GM23338 (cell line): Measurements from ENCODE around the gene TMEM120B. TPM values are rescaled to one million over a fixed set of nuclear protein-coding genes. Genes with fewer than 3 reads are reported as not detected.

Experiments
- ATAC-seq: fragments of 200-7000 bp; cut with Tn5 transposase; 3 replicates; pipeline ENCODE4 v1.9.1; 2020
- DNase-seq: peaks from one replicate; pipeline ENCODE4 v3.0.0-alpha.2; 2015; ENCODE audit warnings: low spot score
- H2AFZ ChIP-seq: fragments of 200-600 bp; sonication (generic); 2 replicates; pipeline ENCODE4 v1.8.0; 2016; ENCODE audit warnings: antibody characterized with exemption, mild to moderate bottlenecking, moderate library complexity
- H3F3A ChIP-seq: fragments of 200-600 bp; sonication (generic); replicated peaks from 2 replicates; pipeline ENCODE4 v1.8.0; 2017; ENCODE audit warnings: antibody characterized with exemption, mixed run types, low read depth
- H3K27ac ChIP-seq: fragments of 200-600 bp; sonication (generic); 2 replicates; pipeline ENCODE4 v1.6.1; 2016; ENCODE audit warnings: low read depth
- H3K27me3 ChIP-seq: fragments of 200-600 bp; sonication (generic); 2 replicates; pipeline ENCODE4 v1.8.0; 2016; ENCODE audit warnings: mild to moderate bottlenecking, mixed run types, moderate library complexity; ENCODE audit not compliant: insufficient read depth
- H3K36me3 ChIP-seq: fragments of 200-600 bp; sonication (generic); 2 replicates; pipeline ENCODE4 v1.8.0; 2016; ENCODE audit warnings: mild to moderate bottlenecking; ENCODE audit not compliant: insufficient read depth
- H3K4me1 ChIP-seq: fragments of 200-600 bp; sonication (generic); 2 replicates; pipeline ENCODE4 v1.8.0; 2016; ENCODE audit warnings: mild to moderate bottlenecking, moderate library complexity; ENCODE audit not compliant: insufficient read depth
- H3K4me2 ChIP-seq: fragments of 200-600 bp; sonication (generic); 2 replicates; pipeline ENCODE4 v1.7.1; 2017; ENCODE audit warnings: mixed run types
- H3K4me3 ChIP-seq: fragments of 200-600 bp; sonication (generic); 2 replicates; pipeline ENCODE4 v1.6.1; 2016; ENCODE audit warnings: mixed run types
- H3K79me2 ChIP-seq: fragments of 200-600 bp; sonication (generic); replicated peaks from 2 replicates; pipeline ENCODE4 v1.8.0; 2017; ENCODE audit warnings: mild to moderate bottlenecking; ENCODE audit not compliant: insufficient read depth
- H3K9me2 ChIP-seq: fragments of 200-600 bp; sonication (generic); 2 replicates; pipeline ENCODE4 v1.8.0; 2017; ENCODE audit not compliant: insufficient read depth
- H4K20me1 ChIP-seq: fragments of 200-600 bp; sonication (generic); replicated peaks from 2 replicates; pipeline ENCODE4 v1.8.0; 2017; ENCODE audit warnings: mild to moderate bottlenecking; ENCODE audit not compliant: insufficient read depth
- H3K27ac Mint-ChIP-seq: 2 replicates; pipeline ENCODE4 v1.8.0; 2020; ENCODE audit warnings: inconsistent platforms, mild to moderate bottlenecking, moderate library complexity, mixed read lengths
- H3K27me3 Mint-ChIP-seq: 3 replicates; pipeline ENCODE4 v1.8.0; 2022; ENCODE audit warnings: low read depth, mild to moderate bottlenecking, moderate library complexity, mixed read lengths, inconsistent platforms; ENCODE audit not compliant: insufficient read depth, poor library complexity
- H3K36me3 Mint-ChIP-seq: 3 replicates; pipeline ENCODE4 v1.8.0; 2021; ENCODE audit warnings: low read depth, mild to moderate bottlenecking, inconsistent platforms, moderate library complexity, mixed read lengths
- H3K4me1 Mint-ChIP-seq: 3 replicates; pipeline ENCODE4 v1.8.0; 2020; ENCODE audit warnings: mild to moderate bottlenecking, inconsistent platforms, mixed read lengths
- H3K4me3 Mint-ChIP-seq: 3 replicates; pipeline ENCODE4 v1.8.0; 2021; ENCODE audit warnings: moderate library complexity, mild to moderate bottlenecking, inconsistent platforms, mixed read lengths
- H3K9me3 Mint-ChIP-seq: 3 replicates; pipeline ENCODE4 v1.8.0; 2020; ENCODE audit warnings: moderate library complexity, mild to moderate bottlenecking, inconsistent platforms, mixed read lengths
- CREB1 ChIP-seq: fragments of 250-450 bp; sonication (Bioruptor Pico); IDR thresholded peaks from 2 replicates; pipeline ENCODE4 v1.5.0; 2020; ENCODE audit warnings: low read depth, mild to moderate bottlenecking, moderate library complexity
- EZH2 ChIP-seq: fragments of 200-600 bp; sonication (generic); IDR thresholded peaks from one replicate; pipeline ENCODE4 v1.8.0; 2017; ENCODE audit warnings: antibody characterized with exemption, mild to moderate bottlenecking, low read depth; ENCODE audit not compliant: unreplicated experiment
- EZH2phosphoT487 ChIP-seq: fragments of 200-600 bp; sonication (generic); IDR thresholded peaks from one replicate; pipeline ENCODE4 v1.8.1; 2018; ENCODE audit warnings: antibody characterized with exemption; ENCODE audit not compliant: unreplicated experiment
- JUNB ChIP-seq: IDR thresholded peaks from one replicate; pipeline ENCODE4 v1.6.1; 2016; ENCODE audit warnings: antibody characterized with exemption; ENCODE audit not compliant: unreplicated experiment
- NANOG ChIP-seq: IDR thresholded peaks from 2 replicates; pipeline ENCODE4 v1.6.1; 2016; ENCODE audit warnings: antibody characterized with exemption, borderline replicate concordance
- POLR2AphosphoS5 ChIP-seq: IDR thresholded peaks from 2 replicates; pipeline ENCODE4 v1.6.1; 2016; ENCODE audit warnings: antibody characterized with exemption, low read depth
- REST ChIP-seq: IDR thresholded peaks from one replicate; pipeline ENCODE4 v1.6.1; 2018; ENCODE audit warnings: antibody characterized with exemption; ENCODE audit not compliant: unreplicated experiment
- STAT1 ChIP-seq: IDR thresholded peaks from one replicate; pipeline ENCODE4 v1.6.1; 2016; ENCODE audit warnings: antibody characterized with exemption; ENCODE audit not compliant: unreplicated experiment
- ZNF114 ChIP-seq: fragments of 250-450 bp; sonication (Bioruptor Pico); IDR thresholded peaks from 2 replicates; pipeline ENCODE4 v1.5.0; 2020; ENCODE audit warnings: mild to moderate bottlenecking, moderate library complexity
- ZNF331 ChIP-seq: fragments of 250-450 bp; sonication (Bioruptor Pico); IDR thresholded peaks from 2 replicates; pipeline ENCODE4 v1.5.0; 2020; ENCODE audit warnings: low read depth, mild to moderate bottlenecking, moderate library complexity
- ZNF462 ChIP-seq: fragments of 250-450 bp; sonication (Bioruptor Pico); IDR thresholded peaks from 2 replicates; pipeline ENCODE4 v1.5.0; 2020; ENCODE audit warnings: mild to moderate bottlenecking, moderate library complexity
- polyA plus RNA-seq: library from polyadenylated mRNA; unstranded; fragments of >200 nt; fragmentation: Nextera tagmentation; extraction: Ambion mirVana; gene quantifications from 2 replicates; pipeline ENCODE4 v1.2.1, GENCODE V29; 2016
- total RNA-seq: library from RNA; depleted of rRNA; stranded (reverse); fragments of >200 nt; shearing (Covaris generic); gene quantifications from 2 replicates; pipeline ENCODE4 v1.2.3, GENCODE V29; 2014
- TF ChIP-seq, protein P1 (sequence below): IDR thresholded peaks from 2 replicates; pipeline ENCODE4 v1.6.1; 2016; ENCODE audit warnings: antibody characterized with exemption

Gene TMEM120B
- total and polyA plus RNA-seq, 2 experiments from 2014 or later: 15.0 to 36.0 TPM

GRCh38 chr12:121801595-121802484 lies 89.3 kb downstream of the TMEM120B start (continued):
- TF ChIP-seq, protein P1, sequence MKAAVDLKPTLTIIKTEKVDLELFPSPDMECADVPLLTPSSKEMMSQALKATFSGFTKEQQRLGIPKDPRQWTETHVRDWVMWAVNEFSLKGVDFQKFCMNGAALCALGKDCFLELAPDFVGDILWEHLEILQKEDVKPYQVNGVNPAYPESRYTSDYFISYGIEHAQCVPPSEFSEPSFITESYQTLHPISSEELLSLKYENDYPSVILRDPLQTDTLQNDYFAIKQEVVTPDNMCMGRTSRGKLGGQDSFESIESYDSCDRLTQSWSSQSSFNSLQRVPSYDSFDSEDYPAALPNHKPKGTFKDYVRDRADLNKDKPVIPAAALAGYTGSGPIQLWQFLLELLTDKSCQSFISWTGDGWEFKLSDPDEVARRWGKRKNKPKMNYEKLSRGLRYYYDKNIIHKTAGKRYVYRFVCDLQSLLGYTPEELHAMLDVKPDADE: no peak

DNA sequence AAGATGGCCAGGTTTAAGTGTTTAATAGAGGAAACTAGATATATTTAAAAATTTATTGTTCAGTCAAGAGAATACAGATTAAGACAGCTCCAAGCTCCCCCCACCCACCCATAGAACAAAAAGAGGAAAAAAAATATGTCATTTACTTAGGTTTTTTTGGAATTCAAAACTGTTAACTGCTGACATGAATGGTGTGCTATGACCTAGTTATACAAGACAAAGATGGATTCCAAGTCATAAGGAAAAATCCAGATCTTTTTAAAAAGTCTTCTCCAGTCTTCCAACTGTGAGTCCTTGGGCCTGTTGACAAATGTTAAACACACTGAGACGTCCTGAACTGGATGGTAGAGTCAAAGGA lies 89.9 kb downstream of the TMEM120B start:
- Mint-ChIP-seq H3K4me1 (peaks cover 47% of the 10 kb centered on the region), H3K9me3 (peaks cover 5% of the 10 kb centered on the region; the same call in 2 of the 3 replicates), H3K36me3 (peaks cover 51% of the 10 kb centered on the region), H3K27me3 (peaks cover 32% of the 10 kb centered on the region), H3K27ac (peak overlapping the region; percentile 100), H3K4me3 (peak overlapping the region; percentile 90)
- Histone ChIP-seq H3K27ac (peak overlapping the region; percentile 99), H3K36me3 (no peaks in the 10 kb centered on the region), H3K4me3 (peak overlapping the region; percentile 59), H3K27me3 (no peaks in the 10 kb centered on the region), H3K9me2 (no peaks in the 10 kb centered on the region), H3K79me2 (peaks cover 63% of the 10 kb centered on the region), H3K4me2 (peak overlapping the region; percentile 82), H3F3A (peaks cover 19% of the 10 kb centered on the region; the same call in 1 of the 2 replicates), H3K4me1 (peaks cover 38% of the 10 kb centered on the region), H4K20me1 (peaks cover 9% of the 10 kb centered on the region; the same call in 1 of the 2 replicates), H2AFZ (no peak overlapping the region)
- no peak for DNase-seq
- no peak for ATAC-seq
- TF ChIP-seq ZNF114 (CRISPR knock-in tag) (no peak), EZH2 (no peak), NANOG (no peak), POLR2AphosphoS5 (no peak), ZNF462 (CRISPR knock-in tag) (no peak), STAT1 (no peak), REST (no peak), JUNB (no peak), ZNF331 (CRISPR knock-in tag) (no peak), EZH2phosphoT487 (no peak), CREB1 (CRISPR knock-in tag) (no peak)
- TF ChIP-seq, protein P1: no peak
